H9 (cell line): ENCODE measurements around the gene MYO3A. TPM values are rescaled to one million over a fixed set of nuclear protein-coding genes. Genes with fewer than 3 reads are reported as not detected.

Experiments used
- DNase-seq: peaks from one replicate; pipeline ENCODE4 v3.0.0-alpha.2; 2017
- H2AFZ ChIP-seq: one replicate; pipeline ENCODE4 v1.6.1; 2013; ENCODE audit warnings: mild to moderate bottlenecking, low read length, control low read depth, moderate library complexity
- H2AK5ac ChIP-seq: 2 replicates; pipeline ENCODE4 v1.6.1; 2013; ENCODE audit warnings: low read length, control low read depth, mixed read lengths; ENCODE audit not compliant: insufficient read length
- H2BK120ac ChIP-seq: one replicate; pipeline ENCODE4 v1.6.1; 2013; ENCODE audit warnings: low read depth, mild to moderate bottlenecking, low read length, control low read depth, inconsistent platforms; ENCODE audit not compliant: poor library complexity, severe bottlenecking
- H2BK12ac ChIP-seq: 2 replicates; pipeline ENCODE4 v1.6.1; 2013; ENCODE audit warnings: low read length, control low read depth, mixed read lengths, low read depth; ENCODE audit not compliant: insufficient read length
- H2BK15ac ChIP-seq: 2 replicates; pipeline ENCODE4 v1.6.1; 2013; ENCODE audit warnings: low read depth, low read length, control low read depth
- H2BK20ac ChIP-seq: one replicate; pipeline ENCODE4 v1.6.1; 2013; ENCODE audit warnings: low read depth, mild to moderate bottlenecking, low read length, control low read depth, inconsistent platforms; ENCODE audit not compliant: poor library complexity, severe bottlenecking
- H2BK5ac ChIP-seq: 2 replicates; pipeline ENCODE4 v1.6.1; 2013; ENCODE audit warnings: low read length, control low read depth, mixed read lengths; ENCODE audit not compliant: insufficient read length
- H3K14ac ChIP-seq: 2 replicates; pipeline ENCODE4 v1.6.1; 2013; ENCODE audit warnings: low read length, control low read depth; ENCODE audit not compliant: insufficient read depth
- H3K18ac ChIP-seq: 2 replicates; pipeline ENCODE4 v1.6.1; 2013; ENCODE audit warnings: low read depth, mild to moderate bottlenecking, mixed read lengths, low read length, control low read depth; ENCODE audit not compliant: insufficient read length
- H3K23ac ChIP-seq: 2 replicates; pipeline ENCODE4 v1.6.1; 2013; ENCODE audit warnings: low read length, control low read depth, mixed read lengths, low read depth; ENCODE audit not compliant: insufficient read length
- H3K23me2 ChIP-seq: 2 replicates; pipeline ENCODE4 v1.6.1; 2013; ENCODE audit warnings: low read depth, mild to moderate bottlenecking, mixed read lengths, low read length, control low read depth; ENCODE audit not compliant: insufficient read length, poor library complexity, severe bottlenecking
- H3K27ac ChIP-seq: 2 replicates; pipeline ENCODE4 v1.5.1; 2013; ENCODE audit warnings: low read length, control low read depth, mixed read lengths, low read depth; ENCODE audit not compliant: insufficient read length
- H3K27me3 ChIP-seq: 2 replicates; pipeline ENCODE4 v1.6.1; 2013; ENCODE audit warnings: low read length, control low read depth, inconsistent platforms; ENCODE audit not compliant: insufficient read depth
- H3K4ac ChIP-seq: 2 replicates; pipeline ENCODE4 v1.6.1; 2013; ENCODE audit warnings: low read depth, mild to moderate bottlenecking, control low read depth, inconsistent platforms, low read length, moderate library complexity
- H3K4me1 ChIP-seq: 2 replicates; pipeline ENCODE4 v1.6.1; 2013; ENCODE audit warnings: low read length, control low read depth, inconsistent platforms; ENCODE audit not compliant: insufficient read depth
- H3K4me2 ChIP-seq: 2 replicates; pipeline ENCODE4 v1.6.1; 2013; ENCODE audit warnings: low read length, control low read depth, mixed read lengths; ENCODE audit not compliant: insufficient read length, insufficient read depth
- H3K56ac ChIP-seq: 2 replicates; pipeline ENCODE4 v1.6.1; 2013; ENCODE audit warnings: low read depth, mild to moderate bottlenecking, mixed read lengths, low read length, control low read depth; ENCODE audit not compliant: insufficient read length
- H3K79me1 ChIP-seq: 2 replicates; pipeline ENCODE4 v1.6.1; 2013; ENCODE audit warnings: low read depth, mild to moderate bottlenecking, moderate library complexity, low read length, control low read depth, inconsistent platforms; ENCODE audit not compliant: insufficient read depth, poor library complexity, severe bottlenecking
- H3K79me2 ChIP-seq: 2 replicates; pipeline ENCODE4 v1.6.1; 2013; ENCODE audit warnings: low read length, control low read depth, inconsistent platforms; ENCODE audit not compliant: insufficient read depth
- H3K9ac ChIP-seq: 2 replicates; pipeline ENCODE4 v1.6.1; 2013; ENCODE audit warnings: low read length, control low read depth, mixed read lengths; ENCODE audit not compliant: insufficient read length; ENCODE audit errors: extremely low read depth
- H3K9me3 ChIP-seq: one replicate; pipeline ENCODE4 v1.6.1; 2013; ENCODE audit warnings: low read depth, low read length, inconsistent platforms; ENCODE audit not compliant: control insufficient read depth
- H3T11ph ChIP-seq: one replicate; pipeline ENCODE4 v1.6.1; 2013; ENCODE audit warnings: mild to moderate bottlenecking, low read length, control low read depth, inconsistent platforms
- H4K20me1 ChIP-seq: one replicate; pipeline ENCODE4 v1.6.1; 2013; ENCODE audit not compliant: control insufficient read depth, insufficient read length, insufficient read depth
- H4K5ac ChIP-seq: 2 replicates; pipeline ENCODE4 v1.6.1; 2013; ENCODE audit warnings: low read depth, mild to moderate bottlenecking, mixed read lengths, low read length, control low read depth; ENCODE audit not compliant: insufficient read length
- H4K8ac ChIP-seq: replicated peaks from 2 replicates; pipeline ENCODE4 v1.6.1; 2013; ENCODE audit warnings: low read length, control low read depth, mixed read lengths, low read depth; ENCODE audit not compliant: insufficient read length
- H4K91ac ChIP-seq: 2 replicates; pipeline ENCODE4 v1.6.1; 2013; ENCODE audit warnings: low read depth, mild to moderate bottlenecking, moderate library complexity, mixed read lengths, low read length, control low read depth; ENCODE audit not compliant: insufficient read length
- H3K27ac Mint-ChIP-seq, 3 experiments: 2 replicates in 2 of 3; 3 replicates in 1 of 3; pipeline ENCODE4 v1.8.0; 2020 to 2021; ENCODE audit warnings: mixed read lengths in 3 of 3, mild to moderate bottlenecking in 1 of 3, moderate library complexity in 1 of 3
- H3K27me3 Mint-ChIP-seq: 2 replicates; pipeline ENCODE4 v1.8.0; 2021; ENCODE audit warnings: low read depth, mild to moderate bottlenecking, moderate library complexity, mixed read lengths
- H3K36me3 Mint-ChIP-seq, 3 experiments: 2 replicates in 2 of 3; 3 replicates in 1 of 3; pipeline ENCODE4 v1.8.0; 2020 to 2021; ENCODE audit warnings: low read depth in 3 of 3, mixed read lengths in 3 of 3; ENCODE audit not compliant: insufficient read depth in 1 of 3
- H3K4me1 Mint-ChIP-seq, 2 experiments: 2 replicates each; pipeline ENCODE4 v1.8.0; 2020; ENCODE audit warnings: mixed read lengths in 2 of 2
- H3K4me3 Mint-ChIP-seq, 2 experiments: 2 replicates in 1 of 2; 3 replicates in 1 of 2; pipeline ENCODE4 v1.8.0; 2020 to 2021; ENCODE audit warnings: mild to moderate bottlenecking in 2 of 2, mixed read lengths in 2 of 2, moderate library complexity in 1 of 2
- H3K9me3 Mint-ChIP-seq, 2 experiments: 2 replicates in 1 of 2; 3 replicates in 1 of 2; pipeline ENCODE4 v1.8.0; 2020; ENCODE audit warnings: mild to moderate bottlenecking in 2 of 2, mixed read lengths in 2 of 2, moderate library complexity in 1 of 2
- WGBS: extraction: QIAGEN DNeasy Blood & Tissue Kit; methylation state at CpG from one replicate; pipeline ENCODE4 v1.1.7; 2013; ENCODE audit warnings: missing lambda C conversion rate, low lambda C conversion rate, mixed read lengths; ENCODE audit not compliant: insufficient read length; ENCODE audit errors: extremely low coverage; 5-methylcytosine and 5-hydroxymethylcytosine counted together
- total RNA-seq: library from RNA; stranded (reverse); gene quantifications from 2 replicates; pipeline ENCODE4 v1.2.1, GENCODE V29; 2021
- TF ChIP-seq, protein P1 (sequence below): fragments of 200-600 bp; sonication (generic); conservative IDR thresholded peaks from 3 replicates; pipeline ENCODE4 v1.8.0; 2021; ENCODE audit warnings: antibody characterized with exemption, mild to moderate bottlenecking

MYO3A gene
- total RNA-seq, 1 experiment from 2014 or later, result 4.3 TPM

- H3K18ac ChIP-seq, result no peak overlapping the region
- H2BK5ac ChIP-seq, result no peak overlapping the region
- no peak overlapping the region for H4K91ac ChIP-seq
- H3K79me2 ChIP-seq, result no peaks in the 10 kb centered on the region
- H3K79me1 ChIP-seq, result no peaks in the 10 kb centered on the region
- H3K4me1 ChIP-seq, result no peaks in the 10 kb centered on the region
- peaks cover 9 to 12% of the 10 kb centered on the region in 2 experiments for H3K4me1 Mint-ChIP-seq
- H3K27ac ChIP-seq, result no peak overlapping the region
- no peak overlapping the region for H3K4ac ChIP-seq
- H3K9ac ChIP-seq, result no peak overlapping the region
- no peak overlapping the region for H3K56ac ChIP-seq
- no peak overlapping the region for H2AK5ac ChIP-seq
- no peak overlapping the region for H2BK12ac ChIP-seq
- H2BK20ac ChIP-seq, result no peak overlapping the region
- H3K23me2 ChIP-seq, result no peaks in the 10 kb centered on the region
- no peak overlapping the region for H4K5ac ChIP-seq
- no peak overlapping the region for H2BK120ac ChIP-seq
- no peak overlapping the region for H3K14ac ChIP-seq
- no peak overlapping the region for H3T11ph ChIP-seq
- no CpG with 5 or more reads among the region's 3 CpGs for WGBS
- TF ChIP-seq, protein P1, sequence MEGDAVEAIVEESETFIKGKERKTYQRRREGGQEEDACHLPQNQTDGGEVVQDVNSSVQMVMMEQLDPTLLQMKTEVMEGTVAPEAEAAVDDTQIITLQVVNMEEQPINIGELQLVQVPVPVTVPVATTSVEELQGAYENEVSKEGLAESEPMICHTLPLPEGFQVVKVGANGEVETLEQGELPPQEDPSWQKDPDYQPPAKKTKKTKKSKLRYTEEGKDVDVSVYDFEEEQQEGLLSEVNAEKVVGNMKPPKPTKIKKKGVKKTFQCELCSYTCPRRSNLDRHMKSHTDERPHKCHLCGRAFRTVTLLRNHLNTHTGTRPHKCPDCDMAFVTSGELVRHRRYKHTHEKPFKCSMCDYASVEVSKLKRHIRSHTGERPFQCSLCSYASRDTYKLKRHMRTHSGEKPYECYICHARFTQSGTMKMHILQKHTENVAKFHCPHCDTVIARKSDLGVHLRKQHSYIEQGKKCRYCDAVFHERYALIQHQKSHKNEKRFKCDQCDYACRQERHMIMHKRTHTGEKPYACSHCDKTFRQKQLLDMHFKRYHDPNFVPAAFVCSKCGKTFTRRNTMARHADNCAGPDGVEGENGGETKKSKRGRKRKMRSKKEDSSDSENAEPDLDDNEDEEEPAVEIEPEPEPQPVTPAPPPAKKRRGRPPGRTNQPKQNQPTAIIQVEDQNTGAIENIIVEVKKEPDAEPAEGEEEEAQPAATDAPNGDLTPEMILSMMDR, result no peak
- H4K8ac ChIP-seq, result no peak overlapping the region
- H3K4me2 ChIP-seq, result no peak overlapping the region
- H3K9me3 Mint-ChIP-seq, result no peaks in the 10 kb centered on the region
- H3K27ac Mint-ChIP-seq, result no peak overlapping the region
- H2BK15ac ChIP-seq, result no peak overlapping the region
- H3K27me3 ChIP-seq, result no peaks in the 10 kb centered on the region
- DNase-seq, result no peak
- no peaks in the 10 kb centered on the region; a peak in 1 of 7 replicates for H3K36me3 Mint-ChIP-seq
- H4K20me1 ChIP-seq, result no peaks in the 10 kb centered on the region
- H2AFZ ChIP-seq, result no peak overlapping the region
- H3K9me3 ChIP-seq, result no peaks in the 10 kb centered on the region
- no peak overlapping the region for H3K23ac ChIP-seq
- no peak overlapping the region for H3K4me3 Mint-ChIP-seq
- H3K27me3 Mint-ChIP-seq, result no peaks in the 10 kb centered on the region
Measured at GRCh38 chr10:26087666-26088065, 153.6 kb downstream of the MYO3A start.
